Activated CD4-positive, alpha-beta T cell treated with anti-CD3 and anti-CD28 coated beads, Interleukin-2, amount 10 ng/mL, durations not matched to agents 24 days and 14 days (primary cell): Measurements from ENCODE around the gene STX3. TPM values are rescaled to one million over a fixed set of nuclear protein-coding genes. Genes with fewer than 3 reads are reported as not detected.
A peak's percentile ranks its signal among the peaks of the same experiment; 100 is the strongest.
"Not testable (repeated sequence)": the region's sequence is repeated elsewhere in the genome, so short reads cannot be mapped to it uniquely, and the experiment has no call there.

Experiments
- DNase-seq: peaks from one replicate; pipeline ENCODE4 v3.0.0; 2022
- H3K27ac Mint-ChIP-seq: one replicate; pipeline ENCODE4 v1.8.0; 2022; ENCODE audit warnings: mild to moderate bottlenecking, mixed read lengths
- H3K27me3 Mint-ChIP-seq: one replicate; pipeline ENCODE4 v1.8.0; 2022; ENCODE audit warnings: mixed read lengths
- H3K36me3 Mint-ChIP-seq: one replicate; pipeline ENCODE4 v1.8.0; 2022; ENCODE audit warnings: low read depth, mild to moderate bottlenecking, mixed read lengths
- H3K4me1 Mint-ChIP-seq: one replicate; pipeline ENCODE4 v1.8.0; 2021; ENCODE audit warnings: mixed read lengths
- H3K4me3 Mint-ChIP-seq: one replicate; pipeline ENCODE4 v1.8.0; 2022; ENCODE audit warnings: mild to moderate bottlenecking, moderate library complexity, mixed read lengths
- H3K9me3 Mint-ChIP-seq: one replicate; pipeline ENCODE4 v1.8.0; 2021; ENCODE audit warnings: mixed read lengths
- intact Hi-C: fragments of 100-400 bp; cut with micrococcal nuclease; formaldehyde crosslinking; loops from one replicate; pipeline ENCODE4 v1.15.1; 2023
- total RNA-seq: library from RNA; stranded (reverse); gene quantifications from 2 replicates; pipeline ENCODE4 v1.2.3, GENCODE V29; 2022

STX3 gene
- total RNA-seq, 1 donor from 2014 or later: 20.1 TPM

DNA sequence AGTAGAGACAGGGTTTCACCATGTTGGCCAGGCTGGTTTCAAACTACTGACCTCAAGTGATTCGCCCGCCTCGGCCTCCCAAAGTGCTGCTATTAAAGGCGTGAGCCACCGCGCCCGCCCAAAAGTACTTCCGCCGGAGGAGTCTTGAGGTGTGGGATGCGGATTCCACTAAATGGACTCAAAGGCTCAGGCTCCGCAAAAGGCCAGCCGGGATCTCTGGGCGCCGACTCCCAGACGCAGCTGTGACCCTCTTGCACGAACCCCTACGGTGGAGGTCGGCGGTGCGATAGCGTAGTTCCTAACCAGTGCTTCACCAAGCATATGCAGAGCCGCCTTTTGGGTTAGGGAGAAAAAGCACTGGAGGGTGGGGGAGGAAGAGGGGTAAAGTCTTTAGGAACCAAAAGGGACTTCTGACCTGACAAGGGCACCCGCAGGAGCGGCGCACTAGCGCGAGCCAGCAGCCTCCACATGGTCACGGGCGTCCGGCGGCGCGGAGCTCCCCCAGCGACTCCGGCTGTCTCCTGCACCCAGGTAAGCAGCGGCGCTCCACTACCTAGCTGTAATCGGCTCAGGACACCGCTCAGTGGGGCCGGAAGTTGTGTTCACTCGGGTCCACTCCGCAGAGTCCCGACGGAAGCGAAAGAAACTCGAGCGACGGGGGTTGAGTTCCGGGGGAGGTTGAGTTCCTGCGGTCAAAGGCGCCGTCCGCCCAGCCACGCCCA, 55.2 kb downstream of the STX3 start, which contains the start of gene MRPL16:
MRPL16 (minus strand) TSS at position 590 of the 722 bp plus-strand sequence; CDS start at position 470, 120 bp downstream.
- H3K9me3 Mint-ChIP-seq: peaks cover 6% of the 10 kb centered on the region
- intact Hi-C loops: loop anchor here (1.0 to 5.0 kb wide), 5 partner anchors 47 to 258 kb away; partner anchors contain the start of genes PATL1 and STX3
- H3K4me1 Mint-ChIP-seq: peaks cover 22% of the 10 kb centered on the region
- peak; percentile 95 for DNase-seq
- peaks cover 19% of the 10 kb centered on the region for H3K36me3 Mint-ChIP-seq
- H3K27me3 Mint-ChIP-seq: no peaks in the 10 kb centered on the region
- peak within 1 kb of the TSS; percentile 92 for H3K4me3 Mint-ChIP-seq
- peak within 1 kb of the TSS; percentile 91 for H3K27ac Mint-ChIP-seq

DNA sequence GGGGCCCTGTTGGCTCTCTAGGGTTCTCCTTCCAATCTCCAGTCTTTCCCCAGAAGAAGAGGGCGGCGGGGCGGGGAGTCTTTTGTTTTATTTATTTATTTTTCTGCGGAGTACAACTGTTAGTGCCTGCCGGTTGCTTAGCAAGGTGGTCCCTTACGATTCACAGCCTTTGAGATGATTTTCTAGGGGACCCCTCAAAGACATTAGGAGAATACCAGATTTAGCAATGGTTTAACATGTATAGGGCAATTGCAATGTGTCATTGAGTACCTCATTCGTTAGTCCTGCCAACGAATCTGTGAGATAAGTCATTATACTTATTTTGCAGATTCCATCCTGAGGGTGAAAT, 55.7 kb downstream of the STX3 start:
- peaks cover 6% of the 10 kb centered on the region for H3K9me3 Mint-ChIP-seq
- H3K4me3 Mint-ChIP-seq: peak overlapping the region; percentile 92
- H3K4me1 Mint-ChIP-seq: peaks cover 22% of the 10 kb centered on the region
- intact Hi-C loops: loop anchor here (1.0 to 5.0 kb wide), 5 partner anchors 46 to 259 kb away; partner anchors contain the start of genes PATL1 and STX3
- H3K27me3 Mint-ChIP-seq: no peaks in the 10 kb centered on the region
- no peak for DNase-seq
- peaks cover 18% of the 10 kb centered on the region for H3K36me3 Mint-ChIP-seq
- peak overlapping the region; percentile 91 for H3K27ac Mint-ChIP-seq

DNA sequence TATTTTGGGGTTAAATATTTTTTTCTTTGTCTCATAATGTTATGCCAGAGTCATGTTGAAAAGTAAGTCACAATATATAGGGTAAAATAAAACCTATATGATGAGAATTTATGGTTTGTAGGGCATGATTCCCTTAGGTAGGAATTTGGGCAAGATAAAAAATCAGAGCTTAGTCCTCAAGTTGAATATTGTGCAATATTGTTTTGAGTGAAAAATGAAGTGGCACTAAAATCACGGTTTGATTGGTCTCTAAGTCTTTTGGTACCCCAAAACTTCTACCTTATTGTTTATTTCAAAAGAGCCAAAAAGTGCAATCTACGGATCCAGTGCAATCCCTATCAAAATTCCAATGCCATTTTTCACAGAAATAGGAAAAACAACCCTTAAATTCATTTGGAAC, 57.0 kb downstream of the STX3 start:
- Mint-ChIP-seq H3K36me3 (peaks cover 6% of the 10 kb centered on the region), H3K27ac (no peak overlapping the region), H3K4me1 (peaks cover 22% of the 10 kb centered on the region), H3K9me3 (peaks cover 6% of the 10 kb centered on the region), H3K27me3 (no peaks in the 10 kb centered on the region), H3K4me3 (no peak overlapping the region)
- intact Hi-C loops: loop anchor here (5.0 kb wide), 2 partner anchors 45 to 260 kb away; no protein-coding TSS in a partner anchor
- DNase-seq: no peak

DNA sequence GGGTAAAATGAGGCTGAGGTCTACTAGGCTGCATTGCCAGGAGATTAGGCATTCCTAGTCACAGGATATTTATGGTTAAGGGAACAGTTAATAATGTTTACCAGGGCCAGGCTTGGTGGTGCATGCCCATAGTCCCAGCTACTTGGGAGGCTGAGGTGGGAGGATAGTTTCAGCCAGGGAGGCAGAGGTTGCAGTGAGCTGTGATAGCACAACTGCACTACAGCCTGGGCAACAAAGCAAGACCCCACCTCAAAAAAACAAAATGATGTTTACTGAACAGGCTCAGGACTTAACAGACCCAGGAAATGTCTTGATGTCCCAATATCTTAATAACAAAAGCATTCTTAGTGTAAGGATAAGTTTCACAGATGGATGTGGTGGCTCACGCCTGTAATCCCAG, 58.2 kb downstream of the STX3 start:
- Mint-ChIP-seq H3K4me1 (peaks cover 20% of the 10 kb centered on the region), H3K36me3 (peaks cover 2% of the 10 kb centered on the region), H3K27me3 (no peaks in the 10 kb centered on the region), H3K27ac (no peak overlapping the region), H3K4me3 (no peak overlapping the region), H3K9me3 (peaks cover 6% of the 10 kb centered on the region)
- DNase-seq: no peak
- intact Hi-C loops: loop anchor here (5.0 kb wide), 2 partner anchors 44 to 261 kb away; no protein-coding TSS in a partner anchor

DNA sequence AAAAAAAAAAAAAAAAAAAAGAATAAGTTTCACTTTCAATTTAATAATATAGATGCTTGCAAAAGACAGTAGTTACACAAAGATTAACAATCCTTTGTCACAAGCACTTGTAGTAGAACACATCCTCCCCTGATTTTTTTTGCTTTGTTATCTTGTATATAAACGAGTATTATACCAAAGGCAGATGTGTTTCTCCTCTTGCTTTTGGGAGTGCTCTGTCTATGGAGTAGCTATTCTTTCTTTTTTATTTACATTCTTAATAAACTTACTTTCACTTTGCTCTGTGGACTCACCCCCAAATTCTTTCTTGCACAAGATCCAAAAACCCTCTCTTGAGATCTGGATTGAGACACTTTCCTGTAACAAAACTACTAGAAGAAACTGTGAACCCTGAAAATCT, 58.8 kb downstream of the STX3 start:
- H3K36me3 Mint-ChIP-seq: no peaks in the 10 kb centered on the region
- peaks cover 22% of the 10 kb centered on the region for H3K4me1 Mint-ChIP-seq
- H3K27ac Mint-ChIP-seq: no peak overlapping the region
- intact Hi-C loops: loop anchor here (5.0 kb wide), 2 partner anchors 43 to 262 kb away; no protein-coding TSS in a partner anchor
- H3K9me3 Mint-ChIP-seq: peaks cover 6% of the 10 kb centered on the region
- no peak for DNase-seq
- no peaks in the 10 kb centered on the region for H3K27me3 Mint-ChIP-seq
- H3K4me3 Mint-ChIP-seq: peak overlapping the region; percentile 42

DNA sequence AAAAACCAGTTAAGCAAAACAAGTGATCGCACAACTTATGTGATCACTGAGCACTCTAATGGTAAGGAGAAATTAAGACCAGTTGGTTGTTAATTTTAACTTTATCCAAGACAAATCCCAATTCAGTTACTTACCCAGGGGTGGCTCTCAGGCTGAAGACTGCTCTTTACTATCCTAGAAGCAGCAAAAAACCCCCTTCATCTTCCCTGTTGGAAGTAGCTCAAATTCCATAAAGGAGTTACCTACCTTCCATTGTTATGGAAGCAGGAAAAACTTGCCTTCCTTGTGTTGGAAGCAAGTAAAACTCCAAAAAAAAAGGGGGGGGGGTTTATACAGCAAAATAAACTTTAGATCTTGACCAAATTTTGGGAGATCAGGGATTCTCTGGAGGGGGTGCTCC, 60.6 kb downstream of the STX3 start:
- H3K9me3 Mint-ChIP-seq: peaks cover 6% of the 10 kb centered on the region
- DNase-seq: no peak
- no peaks in the 10 kb centered on the region for H3K27me3 Mint-ChIP-seq
- no peak overlapping the region for H3K27ac Mint-ChIP-seq
- intact Hi-C loops: no loop called here
- no peak overlapping the region for H3K4me3 Mint-ChIP-seq
- H3K4me1 Mint-ChIP-seq: peaks cover 18% of the 10 kb centered on the region
- H3K36me3 Mint-ChIP-seq: no peaks in the 10 kb centered on the region

DNA sequence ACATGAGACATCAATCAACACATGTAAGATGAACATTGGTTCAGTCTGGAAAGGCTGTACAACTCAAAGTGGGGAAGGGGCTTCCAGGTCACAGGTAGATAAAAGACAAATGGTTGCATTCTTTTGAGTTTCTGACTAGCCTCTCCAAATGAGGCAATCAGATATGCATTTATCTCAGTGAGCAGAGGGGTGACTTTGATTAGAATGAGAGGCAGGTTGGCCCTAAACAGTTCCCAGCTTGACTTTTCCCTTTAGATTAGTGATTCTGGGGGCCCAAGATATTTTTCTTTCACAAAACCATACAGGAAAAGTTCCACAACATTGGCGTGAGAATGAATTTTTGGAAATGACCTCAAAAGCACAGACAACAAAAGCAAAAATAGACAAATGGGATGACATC, 61.3 kb downstream of the STX3 start:
- H3K27ac Mint-ChIP-seq, H3K9me3 Mint-ChIP-seq, H3K36me3 Mint-ChIP-seq, DNase-seq, H3K4me3 Mint-ChIP-seq, intact Hi-C loops, H3K27me3 Mint-ChIP-seq: not testable (repeated sequence)
- H3K4me1 Mint-ChIP-seq: peaks cover 12% of the 10 kb centered on the region

DNA sequence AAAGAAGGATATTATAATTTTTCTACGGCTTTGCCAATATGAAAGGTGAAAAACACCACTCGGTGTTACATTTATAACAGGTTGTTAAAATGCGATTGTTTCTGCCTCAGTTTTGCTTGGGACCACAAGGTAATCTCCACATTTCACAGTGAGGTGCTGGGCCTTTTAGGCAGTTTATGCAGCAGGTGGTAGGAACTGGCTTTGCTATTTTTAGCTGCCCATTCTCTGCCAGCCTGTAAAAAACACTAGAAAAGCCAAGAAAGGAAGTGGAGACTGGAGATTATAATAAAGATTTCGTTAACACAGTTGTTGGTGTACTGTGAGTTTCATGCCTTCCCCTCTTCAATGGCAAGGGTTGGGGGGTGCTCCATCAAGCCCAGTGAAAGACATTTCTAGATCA, 63.4 kb downstream of the STX3 start:
- no peak overlapping the region for H3K27ac Mint-ChIP-seq
- H3K4me1 Mint-ChIP-seq: peaks cover 12% of the 10 kb centered on the region
- intact Hi-C loops: no loop called here
- DNase-seq: no peak
- H3K9me3 Mint-ChIP-seq: no peaks in the 10 kb centered on the region
- no peaks in the 10 kb centered on the region for H3K27me3 Mint-ChIP-seq
- H3K36me3 Mint-ChIP-seq: no peaks in the 10 kb centered on the region
- no peak overlapping the region for H3K4me3 Mint-ChIP-seq

DNA sequence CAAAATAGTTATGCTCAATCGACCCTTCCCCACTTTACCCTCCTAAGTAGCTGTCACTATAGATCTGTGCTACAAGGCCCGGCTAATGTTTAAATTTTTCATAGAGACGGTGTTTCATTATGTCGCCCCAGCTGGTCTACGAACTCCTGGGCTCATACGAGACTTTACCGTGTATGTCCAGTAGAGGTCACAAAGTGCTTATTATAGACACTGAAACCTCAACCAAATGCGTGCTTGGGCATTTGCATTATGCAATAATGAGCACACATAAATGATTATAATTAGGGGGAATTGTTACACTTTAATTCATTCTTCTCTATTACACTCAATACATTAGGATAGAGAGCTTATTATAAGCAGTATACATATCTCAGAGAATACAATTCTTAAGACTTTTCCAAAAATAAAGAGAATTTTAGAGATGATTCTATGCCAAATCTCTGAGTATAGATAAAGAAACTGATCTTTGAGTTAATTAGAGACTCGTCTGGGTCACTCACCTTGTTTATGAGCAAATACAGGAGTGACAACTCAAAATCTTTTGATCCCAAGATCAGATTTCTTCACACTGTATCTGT, 67.9 kb downstream of the STX3 start:
- Mint-ChIP-seq H3K9me3 (no peaks in the 10 kb centered on the region), H3K36me3 (no peaks in the 10 kb centered on the region), H3K27ac (no peak overlapping the region), H3K27me3 (no peaks in the 10 kb centered on the region), H3K4me3 (no peak overlapping the region), H3K4me1 (peaks cover 5% of the 10 kb centered on the region)
- peak; percentile 75 for DNase-seq
- intact Hi-C loops: loop anchor here (1.0 to 10.0 kb wide), 3 partner anchors 96 to 370 kb away; no protein-coding TSS in a partner anchor

DNA sequence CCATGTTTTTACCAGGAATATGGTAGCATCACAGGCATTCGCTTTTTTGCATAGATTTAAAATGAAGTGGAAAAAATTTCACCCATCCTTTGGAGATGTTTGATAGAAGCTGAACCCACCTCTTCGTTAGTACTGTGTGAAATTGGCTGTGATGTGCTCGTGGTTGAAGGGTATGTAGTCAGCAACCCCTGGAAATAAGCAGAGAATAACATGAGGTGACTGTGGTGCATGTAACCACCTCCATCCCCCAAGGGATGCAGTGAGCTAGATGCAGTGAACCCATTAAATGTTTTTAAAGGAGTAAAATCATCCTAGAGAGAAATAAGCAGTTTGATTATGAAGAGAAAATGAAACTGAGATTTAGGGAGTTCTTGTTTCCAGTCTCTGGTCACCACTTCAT, 74.2 kb downstream of the STX3 start:
- no peaks in the 10 kb centered on the region for H3K36me3 Mint-ChIP-seq
- intact Hi-C loops: loop anchor here (10.0 kb wide), 1 partner anchor 305 kb away; no protein-coding TSS in a partner anchor
- H3K27ac Mint-ChIP-seq: no peak overlapping the region
- peaks cover 3% of the 10 kb centered on the region for H3K27me3 Mint-ChIP-seq
- DNase-seq: no peak
- H3K4me1 Mint-ChIP-seq: peaks cover 4% of the 10 kb centered on the region
- H3K4me3 Mint-ChIP-seq: no peak overlapping the region
- no peaks in the 10 kb centered on the region for H3K9me3 Mint-ChIP-seq

DNA sequence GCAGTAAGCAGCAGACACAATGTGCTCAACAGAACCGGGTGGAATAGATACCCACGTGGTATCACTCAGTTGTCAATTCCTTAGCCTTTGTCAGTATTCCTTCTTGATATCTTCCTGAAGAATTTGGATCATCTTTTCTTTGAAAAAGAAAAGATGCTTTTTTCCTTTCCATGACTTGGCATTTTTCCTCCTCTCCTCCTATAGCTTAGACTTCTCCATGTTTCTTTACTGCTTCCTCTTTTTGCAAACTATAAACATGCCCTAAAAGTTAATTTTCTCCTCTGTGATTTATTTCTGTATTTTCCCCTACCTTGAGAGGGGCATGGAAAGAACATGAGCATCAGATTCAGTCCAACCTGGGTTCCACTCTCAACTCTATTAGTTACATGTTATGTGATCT, 78.4 kb downstream of the STX3 start:
- Mint-ChIP-seq H3K4me3 (no peak overlapping the region), H3K27ac (no peak overlapping the region), H3K27me3 (peaks cover 9% of the 10 kb centered on the region), H3K4me1 (peaks cover 4% of the 10 kb centered on the region), H3K36me3 (no peaks in the 10 kb centered on the region), H3K9me3 (no peaks in the 10 kb centered on the region)
- no peak for DNase-seq
- intact Hi-C loops: no loop called here

DNA sequence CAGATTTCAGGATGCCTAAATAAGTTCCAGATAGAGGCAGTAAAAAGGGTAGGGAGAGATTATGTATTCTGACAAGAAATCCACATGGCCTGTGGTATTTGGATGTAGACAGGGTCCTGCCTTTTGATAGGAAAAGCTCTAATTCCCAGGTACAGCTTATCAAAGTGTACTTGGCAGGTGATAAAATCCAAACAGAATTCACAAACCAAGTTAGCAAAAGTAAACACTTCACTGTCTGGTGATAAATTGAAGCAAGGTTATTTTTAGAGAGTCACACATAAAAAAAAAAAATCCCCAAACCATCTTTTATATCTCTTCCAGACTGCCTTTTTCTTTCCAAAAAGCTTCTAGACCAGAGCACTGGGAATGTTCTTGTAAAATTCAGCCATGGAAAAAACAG, 84.4 kb downstream of the STX3 start:
- intact Hi-C loops: no loop called here
- no peak for DNase-seq
- peaks cover 9% of the 10 kb centered on the region for H3K27me3 Mint-ChIP-seq
- no peak overlapping the region for H3K27ac Mint-ChIP-seq
- no peaks in the 10 kb centered on the region for H3K9me3 Mint-ChIP-seq
- no peak overlapping the region for H3K4me3 Mint-ChIP-seq
- no peaks in the 10 kb centered on the region for H3K4me1 Mint-ChIP-seq
- H3K36me3 Mint-ChIP-seq: no peaks in the 10 kb centered on the region

DNA sequence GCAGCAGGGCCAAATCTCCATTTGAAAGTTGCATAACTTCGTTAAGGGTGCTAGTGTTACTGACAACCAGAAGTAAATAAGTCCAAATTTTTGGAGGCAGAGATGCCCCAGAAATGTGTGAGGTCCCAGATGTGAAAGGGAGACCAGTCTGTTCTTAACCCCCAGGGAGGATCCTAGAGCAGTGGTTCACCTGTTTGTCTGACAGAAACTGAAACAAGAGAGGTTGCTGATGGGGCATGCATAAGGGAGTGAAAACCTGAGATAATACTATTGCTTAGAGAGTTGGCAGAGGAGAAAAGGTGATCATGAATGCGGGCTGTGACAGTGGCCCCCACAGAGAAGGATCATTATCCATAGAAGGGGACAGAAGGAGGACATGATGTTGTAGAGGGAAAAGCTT, 86.3 kb downstream of the STX3 start:
- H3K9me3 Mint-ChIP-seq: no peaks in the 10 kb centered on the region
- no peaks in the 10 kb centered on the region for H3K36me3 Mint-ChIP-seq
- H3K27me3 Mint-ChIP-seq: peaks cover 9% of the 10 kb centered on the region
- intact Hi-C loops: no loop called here
- DNase-seq: no peak
- no peak overlapping the region for H3K27ac Mint-ChIP-seq
- H3K4me1 Mint-ChIP-seq: no peaks in the 10 kb centered on the region
- no peak overlapping the region for H3K4me3 Mint-ChIP-seq

DNA sequence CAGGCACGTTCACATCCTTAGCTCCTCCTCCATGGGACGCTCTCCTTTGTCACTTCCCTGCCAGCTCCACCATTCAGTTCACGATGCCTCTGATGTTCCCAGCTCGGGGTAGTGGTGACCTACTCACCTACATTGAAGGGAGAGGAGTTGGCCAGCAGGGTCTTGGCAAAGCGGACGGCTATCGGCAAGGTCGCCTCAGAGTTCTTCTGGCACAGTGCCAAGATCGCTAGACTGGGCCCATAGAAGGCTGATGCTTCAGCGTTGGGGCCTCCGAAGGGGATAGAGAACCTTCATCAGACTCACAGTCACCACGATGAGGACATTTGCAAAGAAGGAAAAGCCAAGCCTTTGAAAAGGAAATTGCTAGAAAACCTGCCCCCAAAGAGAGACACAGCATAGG, 87.1 kb downstream of the STX3 start:
- intact Hi-C loops: no loop called here
- Mint-ChIP-seq H3K27me3 (peaks cover 4% of the 10 kb centered on the region), H3K4me1 (no peaks in the 10 kb centered on the region), H3K36me3 (no peaks in the 10 kb centered on the region), H3K9me3 (no peaks in the 10 kb centered on the region), H3K27ac (no peak overlapping the region), H3K4me3 (no peak overlapping the region)
- DNase-seq: no peak
